ENCODE measurements around the gene CYSRT1. TPM values are rescaled to one million over a fixed set of nuclear protein-coding genes. Genes with fewer than 3 reads are reported as not detected.
A peak's percentile ranks its signal among the peaks of the same experiment; 100 is the strongest.

CYSRT1 gene
- polyA plus RNA-seq, 1 of the 3 experiments (the other 2 are of a cell fraction) = 2.1 TPM

DNA sequence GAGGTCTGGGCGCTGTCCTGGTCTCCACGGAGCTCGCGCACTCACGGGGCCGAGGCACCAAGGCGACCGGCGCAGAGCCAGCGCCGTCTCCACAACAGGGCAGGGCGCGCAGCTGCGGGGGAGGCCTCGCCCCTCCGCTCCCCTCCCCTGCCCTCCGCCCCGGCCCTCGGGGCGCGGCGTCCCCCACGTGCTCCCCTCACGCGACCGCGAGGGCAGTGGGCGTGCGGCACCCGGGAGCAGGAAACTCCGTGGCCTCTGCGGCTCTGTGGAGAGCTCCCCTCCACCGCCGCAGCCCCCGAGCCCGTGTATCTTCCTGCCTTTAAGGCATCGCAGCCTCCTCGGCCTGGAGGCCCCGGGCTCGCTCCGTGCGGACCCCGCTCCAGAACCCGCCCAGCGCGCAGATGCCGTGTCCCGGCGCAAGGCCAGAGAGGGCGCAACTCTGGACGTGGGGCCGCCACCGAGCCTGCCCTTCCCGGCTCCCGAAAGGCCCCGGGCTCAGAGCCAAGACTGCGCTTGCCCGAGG lies 15.4 kb downstream of the CYSRT1 start (continued):
- TF ChIP-seq FOSL2 (IDR thresholded peaks at IDR 0.05; ENCODE audit: borderline replicate concordance, low read depth) (no peak), MXI1 (IDR thresholded peaks at IDR 0.05; ENCODE audit: low read depth, low read length) (peak; percentile 84), CHD2 (IDR thresholded peaks at IDR 0.05; ENCODE audit: low read length, partially characterized antibody) (no peak), SIN3A (IDR thresholded peaks at IDR 0.05; ENCODE audit: borderline replicate concordance, low read depth, low read length) (0 out of 2 replicates have a peak, but pooled peaks have one; percentile 6), TAF1 (IDR thresholded peaks at IDR 0.05; ENCODE audit: borderline replicate concordance, low read depth, low read length) (peak; percentile 65; the same call in 1 of the 2 replicates), YY1 (IDR thresholded peaks at IDR 0.05; ENCODE audit: low read depth) (no peak)
- TF ChIP-seq, protein P1, sequence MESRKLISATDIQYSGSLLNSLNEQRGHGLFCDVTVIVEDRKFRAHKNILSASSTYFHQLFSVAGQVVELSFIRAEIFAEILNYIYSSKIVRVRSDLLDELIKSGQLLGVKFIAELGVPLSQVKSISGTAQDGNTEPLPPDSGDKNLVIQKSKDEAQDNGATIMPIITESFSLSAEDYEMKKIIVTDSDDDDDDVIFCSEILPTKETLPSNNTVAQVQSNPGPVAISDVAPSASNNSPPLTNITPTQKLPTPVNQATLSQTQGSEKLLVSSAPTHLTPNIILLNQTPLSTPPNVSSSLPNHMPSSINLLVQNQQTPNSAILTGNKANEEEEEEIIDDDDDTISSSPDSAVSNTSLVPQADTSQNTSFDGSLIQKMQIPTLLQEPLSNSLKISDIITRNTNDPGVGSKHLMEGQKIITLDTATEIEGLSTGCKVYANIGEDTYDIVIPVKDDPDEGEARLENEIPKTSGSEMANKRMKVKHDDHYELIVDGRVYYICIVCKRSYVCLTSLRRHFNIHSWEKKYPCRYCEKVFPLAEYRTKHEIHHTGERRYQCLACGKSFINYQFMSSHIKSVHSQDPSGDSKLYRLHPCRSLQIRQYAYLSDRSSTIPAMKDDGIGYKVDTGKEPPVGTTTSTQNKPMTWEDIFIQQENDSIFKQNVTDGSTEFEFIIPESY (IDR thresholded peaks at IDR 0.05; ENCODE audit: borderline replicate concordance, low read depth) = no peak
- TF ChIP-seq, protein P2, sequence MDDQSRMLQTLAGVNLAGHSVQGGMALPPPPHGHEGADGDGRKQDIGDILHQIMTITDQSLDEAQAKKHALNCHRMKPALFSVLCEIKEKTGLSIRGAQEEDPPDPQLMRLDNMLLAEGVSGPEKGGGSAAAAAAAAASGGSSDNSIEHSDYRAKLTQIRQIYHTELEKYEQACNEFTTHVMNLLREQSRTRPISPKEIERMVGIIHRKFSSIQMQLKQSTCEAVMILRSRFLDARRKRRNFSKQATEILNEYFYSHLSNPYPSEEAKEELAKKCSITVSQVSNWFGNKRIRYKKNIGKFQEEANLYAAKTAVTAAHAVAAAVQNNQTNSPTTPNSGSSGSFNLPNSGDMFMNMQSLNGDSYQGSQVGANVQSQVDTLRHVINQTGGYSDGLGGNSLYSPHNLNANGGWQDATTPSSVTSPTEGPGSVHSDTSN (IDR thresholded peaks at IDR 0.05) = no peak

DNA sequence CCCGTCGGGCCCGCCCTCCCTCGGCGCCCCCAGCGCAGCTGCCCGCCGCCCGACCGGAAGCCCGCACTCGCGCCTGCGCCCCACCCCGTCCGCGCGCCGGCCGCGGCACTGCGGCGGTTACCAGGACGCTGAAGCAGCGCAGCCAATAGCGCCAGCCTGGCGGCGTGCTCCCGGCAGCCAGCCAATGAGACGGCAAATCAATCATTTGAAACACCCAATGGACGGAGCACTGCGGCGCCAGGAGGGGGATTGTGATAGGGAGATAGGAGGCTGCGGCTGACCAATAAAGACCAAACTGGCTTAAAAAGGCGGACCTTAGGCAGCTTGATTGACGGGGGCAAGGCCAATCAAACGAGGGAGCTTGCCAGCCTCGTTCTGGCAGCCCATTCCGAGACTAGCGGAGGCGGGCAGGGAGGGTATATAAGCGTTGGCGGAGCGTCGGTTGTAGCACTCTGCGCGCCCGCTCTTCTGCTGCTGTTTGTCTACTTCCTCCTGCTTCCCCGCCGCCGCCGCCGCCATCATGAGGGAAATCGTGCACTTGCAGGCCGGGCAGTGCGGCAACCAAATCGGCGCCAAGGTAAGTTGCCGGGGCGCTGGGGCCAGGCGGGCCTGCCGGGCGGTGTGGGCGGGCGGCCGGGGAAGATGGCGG lies 16.0 kb downstream of the CYSRT1 start, which contains the start of gene TUBB4B:
Gene TUBB4B, plus strand, starts transcription at position 447 of the 649 bp plus-strand sequence. Its CDS starts 74 bp downstream, at position 521.
- DNase-seq = peak; percentile 98
- under 1% methylated on average over 21 of the region's 67 CpGs for WGBS (ENCODE audit: low lambda C conversion rate)
- Histone ChIP-seq H3K9me3 (no peaks in the 10 kb centered on the region), H4K20me1 (ENCODE audit: insufficient read depth) (peaks cover 29% of the 10 kb centered on the region), H3K79me2 (ENCODE audit: insufficient read depth) (peaks cover 55% of the 10 kb centered on the region), H3F3A (replicated peaks; ENCODE audit: insufficient read depth) (peaks cover 19% of the 10 kb centered on the region), H3K27ac (ENCODE audit: low read depth in 2 of 2, low read length in 1 of 2) (peak within 1 kb of the TSS; percentile 95 to 98), H2AFZ (ENCODE audit: low read depth) (peak within 1 kb of the TSS; percentile 58; the same call in 1 of the 2 replicates), H3K4me1 (ENCODE audit: control insufficient read depth in 1 of 2, insufficient read depth in 2 of 2, low read depth in 1 of 2, low read length in 1 of 2) (peaks cover 17 to 37% of the 10 kb centered on the region in 2 experiments; a peak in 2 of 4 replicates), H3K27me3 (ENCODE audit: insufficient read depth) (no peaks in the 10 kb centered on the region), H3K4me2 (peak within 1 kb of the TSS; percentile 98), H3K9me2 (no peaks in the 10 kb centered on the region), H3K4me3 (ENCODE audit: low read depth in 2 of 2, low read length in 1 of 2) (peak within 1 kb of the TSS; percentile 84 to 87), H3K9ac (peak within 1 kb of the TSS; percentile 94), H3K36me3 (replicated peaks in 1 of 2; ENCODE audit: control insufficient read depth in 1 of 2, insufficient read depth in 2 of 2, low read length in 1 of 2) (peaks cover 13 to 20% of the 10 kb centered on the region in 2 experiments)
- ChIA-PET CTCF (interaction anchor here (1.1 to 2.1 kb wide), 7 partner anchors 12 to 194 kb away, joined by 3 to 9 read pairs (median 3); partner anchors contain the start of genes EXD3, NELFB, NOXA1 and NPDC1), POLR2A (interaction anchor here (0.8 to 6.4 kb wide), 20 partner anchors 10 to 170 kb away, joined by 3 to 83 read pairs (median 6); partner anchors contain the start of genes ANAPC2, CYSRT1, DPP7 and GRIN1)
- TF ChIP-seq FOXM1 (IDR thresholded peaks at IDR 0.05; ENCODE audit: low read depth) = peak; percentile 85; the same call in 1 of the 2 replicates
- TF ChIP-seq, protein P3, sequence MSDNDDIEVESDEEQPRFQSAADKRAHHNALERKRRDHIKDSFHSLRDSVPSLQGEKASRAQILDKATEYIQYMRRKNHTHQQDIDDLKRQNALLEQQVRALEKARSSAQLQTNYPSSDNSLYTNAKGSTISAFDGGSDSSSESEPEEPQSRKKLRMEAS (IDR thresholded peaks at IDR 0.05; ENCODE audit: low read depth) = peak; percentile 79
- TF ChIP-seq CHD2 (IDR thresholded peaks at IDR 0.05; ENCODE audit: low read length, partially characterized antibody) = peak; percentile 96
- TF ChIP-seq YY1 (IDR thresholded peaks at IDR 0.05; ENCODE audit: low read depth) = peak; percentile 85
- no peak for TF ChIP-seq MEF2A (IDR thresholded peaks at IDR 0.05; ENCODE audit: borderline replicate concordance, low read depth)
- TF ChIP-seq NFIC (IDR thresholded peaks at IDR 0.05; ENCODE audit: borderline replicate concordance) = no peak
- no peak for TF ChIP-seq JUND (IDR thresholded peaks at IDR 0.05)
- TF ChIP-seq, protein P4, sequence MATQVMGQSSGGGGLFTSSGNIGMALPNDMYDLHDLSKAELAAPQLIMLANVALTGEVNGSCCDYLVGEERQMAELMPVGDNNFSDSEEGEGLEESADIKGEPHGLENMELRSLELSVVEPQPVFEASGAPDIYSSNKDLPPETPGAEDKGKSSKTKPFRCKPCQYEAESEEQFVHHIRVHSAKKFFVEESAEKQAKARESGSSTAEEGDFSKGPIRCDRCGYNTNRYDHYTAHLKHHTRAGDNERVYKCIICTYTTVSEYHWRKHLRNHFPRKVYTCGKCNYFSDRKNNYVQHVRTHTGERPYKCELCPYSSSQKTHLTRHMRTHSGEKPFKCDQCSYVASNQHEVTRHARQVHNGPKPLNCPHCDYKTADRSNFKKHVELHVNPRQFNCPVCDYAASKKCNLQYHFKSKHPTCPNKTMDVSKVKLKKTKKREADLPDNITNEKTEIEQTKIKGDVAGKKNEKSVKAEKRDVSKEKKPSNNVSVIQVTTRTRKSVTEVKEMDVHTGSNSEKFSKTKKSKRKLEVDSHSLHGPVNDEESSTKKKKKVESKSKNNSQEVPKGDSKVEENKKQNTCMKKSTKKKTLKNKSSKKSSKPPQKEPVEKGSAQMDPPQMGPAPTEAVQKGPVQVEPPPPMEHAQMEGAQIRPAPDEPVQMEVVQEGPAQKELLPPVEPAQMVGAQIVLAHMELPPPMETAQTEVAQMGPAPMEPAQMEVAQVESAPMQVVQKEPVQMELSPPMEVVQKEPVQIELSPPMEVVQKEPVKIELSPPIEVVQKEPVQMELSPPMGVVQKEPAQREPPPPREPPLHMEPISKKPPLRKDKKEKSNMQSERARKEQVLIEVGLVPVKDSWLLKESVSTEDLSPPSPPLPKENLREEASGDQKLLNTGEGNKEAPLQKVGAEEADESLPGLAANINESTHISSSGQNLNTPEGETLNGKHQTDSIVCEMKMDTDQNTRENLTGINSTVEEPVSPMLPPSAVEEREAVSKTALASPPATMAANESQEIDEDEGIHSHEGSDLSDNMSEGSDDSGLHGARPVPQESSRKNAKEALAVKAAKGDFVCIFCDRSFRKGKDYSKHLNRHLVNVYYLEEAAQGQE (IDR thresholded peaks at IDR 0.05; ENCODE audit: low read depth, low read length) = peak; percentile 79; the same call in 1 of the 2 replicates
- peak; percentile 98 for TF ChIP-seq SIN3A (IDR thresholded peaks at IDR 0.05; ENCODE audit: borderline replicate concordance, low read depth, low read length)
- TF ChIP-seq NRF1 (IDR thresholded peaks at IDR 0.05; ENCODE audit: low read depth, low read length) = peak; percentile 85
- TF ChIP-seq, protein P2 (IDR thresholded peaks at IDR 0.05) = peak; percentile 100
- TF ChIP-seq, protein P5, sequence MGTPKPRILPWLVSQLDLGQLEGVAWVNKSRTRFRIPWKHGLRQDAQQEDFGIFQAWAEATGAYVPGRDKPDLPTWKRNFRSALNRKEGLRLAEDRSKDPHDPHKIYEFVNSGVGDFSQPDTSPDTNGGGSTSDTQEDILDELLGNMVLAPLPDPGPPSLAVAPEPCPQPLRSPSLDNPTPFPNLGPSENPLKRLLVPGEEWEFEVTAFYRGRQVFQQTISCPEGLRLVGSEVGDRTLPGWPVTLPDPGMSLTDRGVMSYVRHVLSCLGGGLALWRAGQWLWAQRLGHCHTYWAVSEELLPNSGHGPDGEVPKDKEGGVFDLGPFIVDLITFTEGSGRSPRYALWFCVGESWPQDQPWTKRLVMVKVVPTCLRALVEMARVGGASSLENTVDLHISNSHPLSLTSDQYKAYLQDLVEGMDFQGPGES (IDR thresholded peaks at IDR 0.05; ENCODE audit: low read depth, low read length) = peak; percentile 99
- TF ChIP-seq, protein P6, sequence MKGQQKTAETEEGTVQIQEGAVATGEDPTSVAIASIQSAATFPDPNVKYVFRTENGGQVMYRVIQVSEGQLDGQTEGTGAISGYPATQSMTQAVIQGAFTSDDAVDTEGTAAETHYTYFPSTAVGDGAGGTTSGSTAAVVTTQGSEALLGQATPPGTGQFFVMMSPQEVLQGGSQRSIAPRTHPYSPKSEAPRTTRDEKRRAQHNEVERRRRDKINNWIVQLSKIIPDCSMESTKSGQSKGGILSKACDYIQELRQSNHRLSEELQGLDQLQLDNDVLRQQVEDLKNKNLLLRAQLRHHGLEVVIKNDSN (IDR thresholded peaks at IDR 0.05; ENCODE audit: borderline replicate concordance, low read depth) = no peak
- peak; percentile 99 for TF ChIP-seq TAF1 (IDR thresholded peaks at IDR 0.05; ENCODE audit: borderline replicate concordance, low read depth, low read length)
